Measurements from ENCODE around the gene ZSWIM8. TPM values are rescaled to one million over a fixed set of nuclear protein-coding genes. Genes with fewer than 3 reads are reported as not detected.

ZSWIM8 gene
- total RNA-seq, 6 experiments from 2014 or later: 52.2 to 107 (median 77.5) TPM

- Histone ChIP-seq H3K4me3 (no peak overlapping the region), H3K9me3 (no peaks in the 10 kb centered on the region), H3K27me3 (no peaks in the 10 kb centered on the region), H3K4me1 (peaks cover 0 to 43% (median 14%) of the 10 kb centered on the region in 4 donors), H3K36me3 (peaks cover 0 to 3% (median 2%) of the 10 kb centered on the region in 4 donors), H3K27ac (peak overlapping the region in 1 of 3 donors; percentile 52)
- no peak for TF ChIP-seq CTCF (IDR thresholded peaks at IDR 0.05)
- WGBS (ENCODE audit: insufficient coverage, low coverage, low lambda C conversion rate, missing lambda C conversion rate): 77% methylated on average over 4 of the region's 9 CpGs
- intact Hi-C loops (cut with DNase I): no loop called here
- no peak for ATAC-seq
- no peak for DNase-seq
These were observed 55.6 kb downstream of the ZSWIM8 start for GRCh38 chr10:73841061-73841421.

- 91% methylated on average over 2 of the region's 9 CpGs for WGBS (ENCODE audit: insufficient coverage, low coverage, low lambda C conversion rate, missing lambda C conversion rate)
- TF ChIP-seq POLR2A (IDR thresholded peaks at IDR 0.05) (no peak), CTCF (IDR thresholded peaks at IDR 0.05) (no peak)
- Histone ChIP-seq H3K27me3 (no peaks in the 10 kb centered on the region), H3K4me1 (peaks cover 0 to 36% (median 14%) of the 10 kb centered on the region in 4 donors), H3K9me3 (no peaks in the 10 kb centered on the region), H3K27ac (peak overlapping the region in 1 of 3 donors; percentile 16), H3K4me3 (no peak overlapping the region), H3K36me3 (peaks cover 0 to 7% (median 4%) of the 10 kb centered on the region in 4 donors)
- no peak for DNase-seq
- ATAC-seq: no peak
- intact Hi-C loops (cut with DNase I): no loop called here
These were observed 56.3 kb downstream of the ZSWIM8 start for GRCh38 chr10:73841526-73842285.

- H3K36me3 ChIP-seq: peaks cover 0 to 13% (median 7%) of the 10 kb centered on the region in 4 donors
- no peaks in the 10 kb centered on the region for H3K27me3 ChIP-seq
- intact Hi-C loops (cut with DNase I): no loop called here
- ATAC-seq: peak; percentile 37 to 77 (median 54)
- 28% methylated on average over 4 of the region's 11 CpGs for WGBS (ENCODE audit: insufficient coverage, low coverage, low lambda C conversion rate, missing lambda C conversion rate)
- DNase-seq: peak in 1 of 3 donors; percentile 79
- peak overlapping the region in 1 of 3 donors; percentile 16 for H3K27ac ChIP-seq
- H3K4me1 ChIP-seq: peaks cover 0 to 29% (median 14%) of the 10 kb centered on the region in 4 donors
- TF ChIP-seq CTCF (IDR thresholded peaks at IDR 0.05) (no peak), POLR2A (IDR thresholded peaks at IDR 0.05) (no peak)
- H3K9me3 ChIP-seq: no peaks in the 10 kb centered on the region
- H3K4me3 ChIP-seq: no peak overlapping the region
These were observed 56.9 kb downstream of the ZSWIM8 start for GRCh38 chr10:73842349-73842748.

- ATAC-seq: peak in 1 of 4 donors; percentile 15
- 95% methylated on average over 3 of the region's 5 CpGs for WGBS (ENCODE audit: insufficient coverage, low coverage, low lambda C conversion rate, missing lambda C conversion rate)
- intact Hi-C loops (cut with DNase I): no loop called here
- no peak overlapping the region for H3K4me3 ChIP-seq
- TF ChIP-seq CTCF (IDR thresholded peaks at IDR 0.05) (no peak), POLR2A (IDR thresholded peaks at IDR 0.05) (no peak)
- H3K27me3 ChIP-seq: no peaks in the 10 kb centered on the region
- H3K9me3 ChIP-seq: no peaks in the 10 kb centered on the region
- H3K4me1 ChIP-seq: peaks cover 0 to 29% (median 14%) of the 10 kb centered on the region in 4 donors
- H3K27ac ChIP-seq: no peak overlapping the region
- no peak for DNase-seq
- peaks cover 0 to 22% (median 12%) of the 10 kb centered on the region in 4 donors for H3K36me3 ChIP-seq
These were observed 57.9 kb downstream of the ZSWIM8 start for GRCh38 chr10:73843261-73843660.
